ENCODE measurements around the gene HHAT. TPM values are rescaled to one million over a fixed set of nuclear protein-coding genes. Genes with fewer than 3 reads are reported as not detected.
A peak's percentile ranks its signal among the peaks of the same experiment; 100 is the strongest.

Gene HHAT
- total RNA-seq, 1 experiment from 2014 or later = 3.0 TPM

GRCh38 chr1:210289248-210289647, 39.5 kb upstream of the HHAT start:
- H3K4me3 ChIP-seq (ENCODE audit: low read depth, low read length, poor library complexity, severe bottlenecking) = no peak overlapping the region
- TF ChIP-seq EZH2 (IDR thresholded peaks at IDR 0.05; ENCODE audit: borderline replicate concordance, low read depth, low read length, poor library complexity, severe bottlenecking) (no peak), CTCF (conservative IDR thresholded peaks at IDR 0.05; ENCODE audit: low read depth, low read length) (no peak)
- DNase-seq (ENCODE audit: low spot score) = no peak
- peaks cover 40% of the 10 kb centered on the region for H3K4me1 ChIP-seq (ENCODE audit: insufficient read depth, low read length, poor library complexity, severe bottlenecking)
- H3K27ac ChIP-seq (ENCODE audit: low read depth, low read length, poor library complexity, severe bottlenecking) = no peak overlapping the region
- H3K9me3 ChIP-seq (ENCODE audit: low read depth, low read length, poor library complexity, severe bottlenecking) = no peaks in the 10 kb centered on the region
- POLR2A ChIA-PET (ENCODE audit: low non-redundant PET) = no interaction called here
- BruUV-seq (replicated peaks) = no TSS peak
- H3K36me3 ChIP-seq (ENCODE audit: insufficient read depth, low read length, poor library complexity, severe bottlenecking) = no peaks in the 10 kb centered on the region
- CTCF ChIA-PET = no interaction called here
- intact Hi-C loops (cut with micrococcal nuclease; ENCODE audit: unreplicated experiment) = no loop called here
- H3K27me3 ChIP-seq (replicated peaks; ENCODE audit: insufficient read depth, low read depth, low read length, poor library complexity) = no peaks in the 10 kb centered on the region

- CTCF ChIA-PET = interaction anchor here (0.7 to 0.9 kb wide), 2 partner anchors 40 to 89 kb away, joined by 14 to 26 read pairs; no protein-coding TSS in a partner anchor
- H3K27ac ChIP-seq (ENCODE audit: low read depth, low read length, poor library complexity, severe bottlenecking) = peak overlapping the region; percentile 94
- DNase-seq (ENCODE audit: low spot score) = peak; percentile 54
- TF ChIP-seq EZH2 (IDR thresholded peaks at IDR 0.05; ENCODE audit: borderline replicate concordance, low read depth, low read length, poor library complexity, severe bottlenecking) = no peak
- TF ChIP-seq CTCF (conservative IDR thresholded peaks at IDR 0.05; ENCODE audit: low read depth, low read length) = no peak
- H3K36me3 ChIP-seq (ENCODE audit: insufficient read depth, low read length, poor library complexity, severe bottlenecking) = no peaks in the 10 kb centered on the region
- no peak overlapping the region for H3K4me3 ChIP-seq (ENCODE audit: low read depth, low read length, poor library complexity, severe bottlenecking)
- H3K9me3 ChIP-seq (ENCODE audit: low read depth, low read length, poor library complexity, severe bottlenecking) = no peaks in the 10 kb centered on the region
- peaks cover 58% of the 10 kb centered on the region for H3K4me1 ChIP-seq (ENCODE audit: insufficient read depth, low read length, poor library complexity, severe bottlenecking)
- H3K27me3 ChIP-seq (replicated peaks; ENCODE audit: insufficient read depth, low read depth, low read length, poor library complexity) = no peaks in the 10 kb centered on the region
- intact Hi-C loops (cut with micrococcal nuclease; ENCODE audit: unreplicated experiment) = loop anchor here (5.0 kb wide), 2 partner anchors 39 to 54 kb away; no protein-coding TSS in a partner anchor
- no TSS peak for BruUV-seq (replicated peaks)
- POLR2A ChIA-PET (ENCODE audit: low non-redundant PET) = interaction anchor here (0.6 kb wide), 1 partner anchor 51 kb away, joined by 3 read pairs; no protein-coding TSS in a partner anchor
Observed at GRCh38 chr1:210291081-210291764, 37.5 kb upstream of the HHAT start.

GRCh38 chr1:210291786-210292230, 36.9 kb upstream of the HHAT start:
- Histone ChIP-seq H3K27ac (ENCODE audit: low read depth, low read length, poor library complexity, severe bottlenecking) (peak overlapping the region; percentile 94), H3K36me3 (ENCODE audit: insufficient read depth, low read length, poor library complexity, severe bottlenecking) (no peaks in the 10 kb centered on the region), H3K9me3 (ENCODE audit: low read depth, low read length, poor library complexity, severe bottlenecking) (no peaks in the 10 kb centered on the region), H3K4me1 (ENCODE audit: insufficient read depth, low read length, poor library complexity, severe bottlenecking) (peaks cover 58% of the 10 kb centered on the region), H3K27me3 (replicated peaks; ENCODE audit: insufficient read depth, low read depth, low read length, poor library complexity) (no peaks in the 10 kb centered on the region), H3K4me3 (ENCODE audit: low read depth, low read length, poor library complexity, severe bottlenecking) (peak overlapping the region; percentile 47)
- no peak for TF ChIP-seq EZH2 (IDR thresholded peaks at IDR 0.05; ENCODE audit: borderline replicate concordance, low read depth, low read length, poor library complexity, severe bottlenecking)
- no peak for TF ChIP-seq CTCF (conservative IDR thresholded peaks at IDR 0.05; ENCODE audit: low read depth, low read length)
- BruUV-seq (replicated peaks) = no TSS peak
- ChIA-PET POLR2A (ENCODE audit: low non-redundant PET) (interaction anchor here (0.6 kb wide), 1 partner anchor 52 kb away, joined by 3 read pairs; no protein-coding TSS in a partner anchor), CTCF (interaction anchor here (0.7 to 0.9 kb wide), 2 partner anchors 41 to 90 kb away, joined by 14 to 26 read pairs; no protein-coding TSS in a partner anchor)
- peak; percentile 89 for DNase-seq (ENCODE audit: low spot score)
- intact Hi-C loops (cut with micrococcal nuclease; ENCODE audit: unreplicated experiment) = loop anchor here (5.0 kb wide), 2 partner anchors 40 to 55 kb away; no protein-coding TSS in a partner anchor
